ENCODE data around the gene PRKCB. TPM values are rescaled to one million over a fixed set of nuclear protein-coding genes. Genes with fewer than 3 reads are reported as not detected.

Gene PRKCB
- polyA plus RNA-seq, 1 donor from 2014 or later: 27.6 TPM

- no peak overlapping the region for H3K9ac ChIP-seq (ENCODE audit: low read length)
- no peaks in the 10 kb centered on the region for H3K9me2 ChIP-seq (ENCODE audit: insufficient read depth, low read length)
- no peaks in the 10 kb centered on the region for H3K9me3 ChIP-seq (ENCODE audit: low read length)
- H2AFZ ChIP-seq (ENCODE audit: low read depth, low read length): no peak overlapping the region
- H3F3A ChIP-seq (ENCODE audit: insufficient read depth, low read length, poor library complexity, severe bottlenecking): no peaks in the 10 kb centered on the region
- H3K79me2 ChIP-seq (replicated peaks; ENCODE audit: insufficient read depth, low read length): no peaks in the 10 kb centered on the region
- no peaks in the 10 kb centered on the region for H3K27me3 ChIP-seq (ENCODE audit: insufficient read depth, low read depth, low read length)
- H3K4me2 ChIP-seq (ENCODE audit: low read length): no peak overlapping the region
- H3K4me3 ChIP-seq (ENCODE audit: low read length): no peak overlapping the region
- H3K36me3 ChIP-seq (ENCODE audit: insufficient read depth, low read length): no peaks in the 10 kb centered on the region
- no peak overlapping the region for H3K27ac ChIP-seq (ENCODE audit: low read length)
- TF ChIP-seq SMC3 (conservative IDR thresholded peaks at IDR 0.05; ENCODE audit: poor library complexity) (no peak), TAF1 (IDR thresholded peaks at IDR 0.05; ENCODE audit: low read depth) (no peak), EP300 (conservative IDR thresholded peaks at IDR 0.05; ENCODE audit: poor library complexity, severe bottlenecking) (no peak), EZH2 (IDR thresholded peaks at IDR 0.05; ENCODE audit: borderline replicate concordance, insufficient read depth, low read length, poor library complexity, severe bottlenecking) (no peak), MXI1 (conservative IDR thresholded peaks at IDR 0.05; ENCODE audit: poor library complexity, severe bottlenecking) (no peak), REST (IDR thresholded peaks at IDR 0.05; ENCODE audit: borderline replicate concordance) (no peak), RAD21 (conservative IDR thresholded peaks at IDR 0.05) (no peak), POLR2AphosphoS5 (IDR thresholded peaks at IDR 0.05) (no peak), CTCF (IDR thresholded peaks at IDR 0.05; ENCODE audit: poor library complexity, severe bottlenecking) (no peak)
- no peaks in the 10 kb centered on the region for H4K20me1 ChIP-seq (ENCODE audit: insufficient read depth)
Observed at GRCh38 chr16:23965137-23965733, 129.5 kb downstream of the PRKCB start.

DNA sequence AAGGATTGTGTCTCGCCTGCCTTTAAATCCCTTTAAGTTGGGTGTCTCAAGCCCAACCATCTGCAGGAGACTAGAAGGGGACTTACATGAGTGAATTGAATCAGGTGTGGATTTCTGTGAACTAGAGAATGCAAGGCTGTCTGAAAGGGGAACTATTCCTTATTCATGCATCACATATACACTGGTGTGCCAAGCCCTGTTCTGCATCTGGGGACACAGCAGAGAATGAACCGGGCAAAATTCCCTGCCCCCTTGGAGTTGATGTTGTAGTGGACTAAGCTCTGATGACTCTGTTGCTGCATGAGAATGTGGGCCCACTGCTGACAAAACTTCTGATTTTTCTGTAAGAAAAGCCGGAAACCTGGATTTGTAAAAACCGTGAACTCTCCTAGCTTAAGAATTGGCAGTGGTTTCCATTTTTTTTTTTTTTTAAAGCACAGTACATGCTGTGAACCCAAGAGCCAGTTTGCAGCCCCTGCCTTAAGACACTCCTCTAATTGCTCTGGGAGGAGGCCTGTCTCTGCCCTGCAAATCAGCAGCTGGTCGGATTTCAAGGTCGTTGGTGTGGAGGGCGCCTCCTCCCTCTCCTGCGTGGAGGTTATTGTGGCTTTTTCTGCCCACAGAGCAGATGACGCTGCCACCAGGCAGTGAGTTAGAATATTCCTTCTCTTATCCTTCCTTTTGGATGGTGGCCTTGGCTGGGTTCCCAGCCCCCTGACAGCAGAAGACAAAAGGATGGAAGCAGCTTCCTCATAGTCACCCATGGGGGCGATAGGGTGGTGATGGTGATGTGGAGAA is 131.0 kb downstream of the PRKCB start:
- Histone ChIP-seq H3K9me2 (ENCODE audit: insufficient read depth, low read length) (no peaks in the 10 kb centered on the region), H3K27me3 (ENCODE audit: insufficient read depth, low read depth, low read length) (no peaks in the 10 kb centered on the region), H3K27ac (ENCODE audit: low read length) (no peak overlapping the region), H3F3A (ENCODE audit: insufficient read depth, low read length, poor library complexity, severe bottlenecking) (no peaks in the 10 kb centered on the region), H3K9me3 (ENCODE audit: low read length) (no peaks in the 10 kb centered on the region), H3K4me2 (ENCODE audit: low read length) (no peak overlapping the region), H2AFZ (ENCODE audit: low read depth, low read length) (no peak overlapping the region), H3K9ac (ENCODE audit: low read length) (no peak overlapping the region), H3K4me3 (ENCODE audit: low read length) (no peak overlapping the region), H4K20me1 (ENCODE audit: insufficient read depth) (no peaks in the 10 kb centered on the region), H3K36me3 (ENCODE audit: insufficient read depth, low read length) (no peaks in the 10 kb centered on the region), H3K79me2 (replicated peaks; ENCODE audit: insufficient read depth, low read length) (no peaks in the 10 kb centered on the region)
- TF ChIP-seq MXI1 (conservative IDR thresholded peaks at IDR 0.05; ENCODE audit: poor library complexity, severe bottlenecking) (no peak), POLR2AphosphoS5 (IDR thresholded peaks at IDR 0.05) (no peak), SMC3 (conservative IDR thresholded peaks at IDR 0.05; ENCODE audit: poor library complexity) (no peak), EP300 (conservative IDR thresholded peaks at IDR 0.05; ENCODE audit: poor library complexity, severe bottlenecking) (no peak), EZH2 (IDR thresholded peaks at IDR 0.05; ENCODE audit: borderline replicate concordance, insufficient read depth, low read length, poor library complexity, severe bottlenecking) (no peak)

All from neural cell (in vitro differentiated cells).